GM23248 (cell line): ENCODE data around the gene MGAT5.

ENCODE experiments used
- EZH2 ChIP-seq: fragments of 200-600 bp; sonication (generic); IDR thresholded peaks from 2 replicates; pipeline ENCODE4 v1.6.1; 2018; ENCODE audit warnings: antibody characterized with exemption, mild to moderate bottlenecking; ENCODE audit not compliant: insufficient read depth, poor library complexity, severe bottlenecking
- EZH2phosphoT487 ChIP-seq: fragments of 200-600 bp; sonication (generic); IDR thresholded peaks from 2 replicates; pipeline ENCODE4 v1.6.1; 2018; ENCODE audit warnings: antibody characterized with exemption, moderate library complexity, mild to moderate bottlenecking, low read depth; ENCODE audit not compliant: insufficient read depth

GRCh38 chr2:134417968-134418582, 164.2 kb downstream of the MGAT5 start:
- TF ChIP-seq EZH2 (no peak), EZH2phosphoT487 (no peak)
